Measurements from ENCODE around the gene PARS2.

DNA sequence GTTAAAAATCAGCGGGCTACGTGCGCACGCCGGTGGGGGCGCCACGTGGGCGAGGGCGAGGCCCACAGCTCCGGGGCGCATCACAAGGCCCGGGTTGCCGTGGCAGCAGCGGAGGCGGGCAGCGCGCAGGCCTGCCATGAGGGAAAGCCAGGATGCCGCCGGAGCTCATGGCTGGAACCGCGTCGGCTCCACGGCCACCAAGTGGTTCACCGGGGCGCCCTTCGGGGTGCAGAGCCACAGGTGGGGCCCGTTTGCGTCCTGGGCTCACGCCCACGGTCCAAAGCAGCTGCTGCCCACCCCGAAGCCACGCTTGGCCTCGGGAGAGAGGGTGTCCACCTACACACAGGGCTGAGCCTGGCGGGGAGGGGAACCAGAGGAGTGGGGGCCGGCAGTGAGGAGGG, 41.7 kb upstream of the PARS2 start:
- TF ChIP-seq, protein P1, sequence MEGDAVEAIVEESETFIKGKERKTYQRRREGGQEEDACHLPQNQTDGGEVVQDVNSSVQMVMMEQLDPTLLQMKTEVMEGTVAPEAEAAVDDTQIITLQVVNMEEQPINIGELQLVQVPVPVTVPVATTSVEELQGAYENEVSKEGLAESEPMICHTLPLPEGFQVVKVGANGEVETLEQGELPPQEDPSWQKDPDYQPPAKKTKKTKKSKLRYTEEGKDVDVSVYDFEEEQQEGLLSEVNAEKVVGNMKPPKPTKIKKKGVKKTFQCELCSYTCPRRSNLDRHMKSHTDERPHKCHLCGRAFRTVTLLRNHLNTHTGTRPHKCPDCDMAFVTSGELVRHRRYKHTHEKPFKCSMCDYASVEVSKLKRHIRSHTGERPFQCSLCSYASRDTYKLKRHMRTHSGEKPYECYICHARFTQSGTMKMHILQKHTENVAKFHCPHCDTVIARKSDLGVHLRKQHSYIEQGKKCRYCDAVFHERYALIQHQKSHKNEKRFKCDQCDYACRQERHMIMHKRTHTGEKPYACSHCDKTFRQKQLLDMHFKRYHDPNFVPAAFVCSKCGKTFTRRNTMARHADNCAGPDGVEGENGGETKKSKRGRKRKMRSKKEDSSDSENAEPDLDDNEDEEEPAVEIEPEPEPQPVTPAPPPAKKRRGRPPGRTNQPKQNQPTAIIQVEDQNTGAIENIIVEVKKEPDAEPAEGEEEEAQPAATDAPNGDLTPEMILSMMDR (IDR thresholded peaks at IDR 0.05; ENCODE audit: low read length), result no peak
- TF ChIP-seq EZH2 (optimal IDR thresholded peaks at IDR 0.05; ENCODE audit: low read depth, low read length) (no peak), EZH2phosphoT487 (IDR thresholded peaks at IDR 0.05; ENCODE audit: low read length) (no peak)

Data from MM.1S (cell line).